DOHH2 (cell line): Measurements from ENCODE around the gene SYP.

Source experiments
- H3F3A ChIP-seq: fragments of 200-600 bp; sonication (generic), shearing (Covaris generic); 2 replicates; pipeline ENCODE4 v1.6.0; 2016; ENCODE audit warnings: antibody characterized with exemption, mild to moderate bottlenecking; ENCODE audit not compliant: control insufficient read depth, insufficient read depth
- H3K27ac ChIP-seq: fragments of 200-600 bp; sonication (generic); 2 replicates; pipeline ENCODE4 v1.5.1; 2014; ENCODE audit warnings: low read depth, mild to moderate bottlenecking, low read length, moderate library complexity
- H3K27me3 ChIP-seq: fragments of 200-600 bp; sonication (generic); 2 replicates; pipeline ENCODE4 v1.6.1; 2014; ENCODE audit warnings: mild to moderate bottlenecking, low read length, mixed read lengths; ENCODE audit not compliant: control insufficient read depth
- H3K36me3 ChIP-seq: fragments of 200-600 bp; sonication (generic); 2 replicates; pipeline ENCODE4 v1.6.1; 2014; ENCODE audit warnings: mild to moderate bottlenecking, low read length, moderate library complexity, mixed read lengths; ENCODE audit not compliant: control insufficient read depth
- H3K4me1 ChIP-seq: fragments of 200-600 bp; sonication (generic); 2 replicates; pipeline ENCODE4 v1.6.1; 2014; ENCODE audit warnings: mild to moderate bottlenecking, low read length, mixed read lengths; ENCODE audit not compliant: control insufficient read depth
- H3K4me2 ChIP-seq: fragments of 200-600 bp; sonication (generic); 2 replicates; pipeline ENCODE4 v1.6.0; 2014; ENCODE audit warnings: mild to moderate bottlenecking, low read length, moderate library complexity
- H3K4me3 ChIP-seq: fragments of 200-600 bp; sonication (generic); 2 replicates; pipeline ENCODE4 v1.5.1; 2014; ENCODE audit warnings: mild to moderate bottlenecking, low read length, mixed read lengths
- H3K79me2 ChIP-seq: fragments of 200-600 bp; sonication (generic); 2 replicates; pipeline ENCODE4 v1.6.1; 2014; ENCODE audit warnings: mild to moderate bottlenecking, low read length, mixed read lengths; ENCODE audit not compliant: control insufficient read depth
- H3K9me2 ChIP-seq: fragments of 200-600 bp; sonication (generic); replicated peaks from 2 replicates; pipeline ENCODE4 v1.6.1; 2014; ENCODE audit warnings: mild to moderate bottlenecking, low read length, mixed read lengths; ENCODE audit not compliant: control insufficient read depth
- H3K9me3 ChIP-seq: fragments of 200-600 bp; sonication (generic); 2 replicates; pipeline ENCODE4 v1.6.1; 2014; ENCODE audit warnings: antibody characterized with exemption, low read length, mixed read lengths; ENCODE audit not compliant: control insufficient read depth, insufficient read depth
- H4K20me1 ChIP-seq: fragments of 200-600 bp; sonication (generic); 2 replicates; pipeline ENCODE4 v1.6.0; 2014; ENCODE audit warnings: low read depth, mild to moderate bottlenecking, antibody characterized with exemption, low read length, moderate library complexity; ENCODE audit not compliant: control insufficient read depth, insufficient read depth
- EZH2phosphoT487 ChIP-seq: fragments of 200-600 bp; sonication (generic); IDR thresholded peaks from 2 replicates; pipeline ENCODE4 v1.6.1; 2017; ENCODE audit warnings: borderline replicate concordance, mild to moderate bottlenecking, antibody characterized with exemption, low read length, moderate library complexity, mixed read lengths
- TF ChIP-seq, protein P1 (sequence below): fragments of 200-600 bp; sonication (generic); IDR thresholded peaks from one replicate; pipeline ENCODE4 v1.5.1; 2014; ENCODE audit warnings: antibody characterized with exemption, mild to moderate bottlenecking, low read depth, low read length; ENCODE audit not compliant: poor library complexity, severe bottlenecking

SYP gene

DNA sequence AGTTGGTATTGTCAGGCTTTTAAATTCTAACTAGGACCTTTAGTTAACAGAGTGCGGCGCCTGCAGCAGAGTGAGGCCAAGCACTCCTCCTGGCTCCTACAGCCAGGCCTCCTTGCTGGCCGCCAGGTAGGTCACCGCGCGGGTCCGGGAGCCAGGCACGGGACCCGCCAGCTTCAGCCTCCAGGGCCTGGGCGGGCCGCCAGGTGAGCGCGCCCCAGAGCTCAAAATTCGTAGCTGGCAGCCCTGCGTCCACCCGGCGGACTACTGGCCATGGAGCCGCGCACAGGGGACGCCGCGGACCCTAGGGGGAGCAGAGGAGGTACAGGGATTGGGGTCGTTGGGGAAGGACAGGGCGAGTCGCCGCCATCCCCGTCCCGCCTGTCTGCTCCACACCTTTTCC, 37.4 kb downstream of the SYP start, which contains the start of gene MAGIX:
Gene MAGIX (plus strand): TSS at position 139 of the 400 bp plus-strand sequence. CDS start 132 bp downstream, at position 271.
- H3K27ac ChIP-seq = no peak within 1 kb of the TSS
- H3K27me3 ChIP-seq = no peaks in the 10 kb centered on the region
- peaks cover 29% of the 10 kb centered on the region for H3K4me1 ChIP-seq

DNA sequence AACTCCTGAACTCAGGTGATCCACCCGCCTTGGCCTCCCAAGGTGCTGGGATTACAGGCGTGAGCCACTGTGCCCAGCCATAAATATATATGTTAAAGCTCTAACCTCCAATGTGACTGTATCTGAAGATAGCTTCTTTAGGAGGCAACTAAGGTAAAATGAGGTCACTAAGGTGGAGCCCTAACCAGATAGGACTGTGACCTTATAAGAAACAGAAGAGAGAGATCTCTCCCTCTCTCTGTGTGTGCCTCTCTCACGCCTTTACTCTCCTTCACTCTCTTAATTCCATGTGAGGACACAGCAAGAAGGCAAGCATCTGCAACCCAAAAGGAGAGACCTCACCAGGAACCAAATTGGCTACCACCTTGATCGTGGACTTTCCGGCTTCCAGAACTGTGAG, 38.4 kb downstream of the SYP start:
- Histone ChIP-seq H3K4me1 (peaks cover 20% of the 10 kb centered on the region), H3K36me3 (no peaks in the 10 kb centered on the region), H3F3A (no peaks in the 10 kb centered on the region), H3K79me2 (no peaks in the 10 kb centered on the region), H3K9me3 (no peaks in the 10 kb centered on the region), H4K20me1 (no peaks in the 10 kb centered on the region), H3K27me3 (no peaks in the 10 kb centered on the region), H3K9me2 (no peaks in the 10 kb centered on the region), H3K4me2 (no peak overlapping the region), H3K4me3 (no peak overlapping the region), H3K27ac (no peak overlapping the region)
- TF ChIP-seq, protein P1, sequence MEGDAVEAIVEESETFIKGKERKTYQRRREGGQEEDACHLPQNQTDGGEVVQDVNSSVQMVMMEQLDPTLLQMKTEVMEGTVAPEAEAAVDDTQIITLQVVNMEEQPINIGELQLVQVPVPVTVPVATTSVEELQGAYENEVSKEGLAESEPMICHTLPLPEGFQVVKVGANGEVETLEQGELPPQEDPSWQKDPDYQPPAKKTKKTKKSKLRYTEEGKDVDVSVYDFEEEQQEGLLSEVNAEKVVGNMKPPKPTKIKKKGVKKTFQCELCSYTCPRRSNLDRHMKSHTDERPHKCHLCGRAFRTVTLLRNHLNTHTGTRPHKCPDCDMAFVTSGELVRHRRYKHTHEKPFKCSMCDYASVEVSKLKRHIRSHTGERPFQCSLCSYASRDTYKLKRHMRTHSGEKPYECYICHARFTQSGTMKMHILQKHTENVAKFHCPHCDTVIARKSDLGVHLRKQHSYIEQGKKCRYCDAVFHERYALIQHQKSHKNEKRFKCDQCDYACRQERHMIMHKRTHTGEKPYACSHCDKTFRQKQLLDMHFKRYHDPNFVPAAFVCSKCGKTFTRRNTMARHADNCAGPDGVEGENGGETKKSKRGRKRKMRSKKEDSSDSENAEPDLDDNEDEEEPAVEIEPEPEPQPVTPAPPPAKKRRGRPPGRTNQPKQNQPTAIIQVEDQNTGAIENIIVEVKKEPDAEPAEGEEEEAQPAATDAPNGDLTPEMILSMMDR = no peak
- no peak for TF ChIP-seq EZH2phosphoT487

More for the DNA sequence above, 37.4 kb downstream of the SYP start, which contains the start of gene MAGIX:
- TF ChIP-seq, protein P1 = no peak
- TF ChIP-seq EZH2phosphoT487 = no peak
- peak within 1 kb of the TSS; percentile 83 for H3K4me2 ChIP-seq
- H3K4me3 ChIP-seq = peak within 1 kb of the TSS; percentile 74
- H4K20me1 ChIP-seq = no peaks in the 10 kb centered on the region
- H3K79me2 ChIP-seq = no peaks in the 10 kb centered on the region
- H3K36me3 ChIP-seq = no peaks in the 10 kb centered on the region
- H3K9me3 ChIP-seq = no peaks in the 10 kb centered on the region
- H3F3A ChIP-seq = peaks cover under 1% of the 10 kb centered on the region
- H3K9me2 ChIP-seq = no peaks in the 10 kb centered on the region

DNA sequence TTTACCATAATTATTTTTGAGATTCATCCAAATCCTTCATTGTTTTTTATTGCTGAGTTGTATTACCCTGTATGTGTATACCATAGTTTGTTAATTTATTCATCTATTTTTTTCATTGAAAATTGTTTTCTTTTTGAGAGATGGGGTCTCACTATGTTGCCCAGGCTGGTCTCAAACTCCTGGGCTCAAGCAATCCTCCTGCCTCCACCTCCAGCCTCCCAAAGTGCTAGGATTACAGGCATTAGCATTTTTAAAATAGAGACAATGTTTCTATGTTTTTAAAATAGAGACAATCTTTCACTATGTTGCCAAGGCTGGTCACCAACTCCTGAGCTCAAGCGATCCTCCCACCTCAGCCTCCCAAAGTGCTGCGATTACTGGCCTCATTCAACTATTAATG, 39.1 kb downstream of the SYP start:
- no peaks in the 10 kb centered on the region for H3K9me2 ChIP-seq
- H3K36me3 ChIP-seq = no peaks in the 10 kb centered on the region
- no peak overlapping the region for H3K27ac ChIP-seq
- no peaks in the 10 kb centered on the region for H3K27me3 ChIP-seq
- TF ChIP-seq, protein P1 = no peak
- no peak for TF ChIP-seq EZH2phosphoT487
- H3K4me1 ChIP-seq = peaks cover 16% of the 10 kb centered on the region
- no peaks in the 10 kb centered on the region for H3K9me3 ChIP-seq
- no peaks in the 10 kb centered on the region for H3F3A ChIP-seq
- no peak overlapping the region for H3K4me2 ChIP-seq
- no peaks in the 10 kb centered on the region for H3K79me2 ChIP-seq
- H3K4me3 ChIP-seq = no peak overlapping the region
- H4K20me1 ChIP-seq = no peaks in the 10 kb centered on the region
